PC-3 (cell line): ENCODE measurements around the gene KCNH1.

Experiments
- CTCF ChIP-seq: fragments of 300-600 bp; sonication (generic); conservative IDR thresholded peaks from 2 replicates; pipeline ENCODE4 v1.5.1; 2017; ENCODE audit warnings: antibody characterized with exemption, low read depth, mild to moderate bottlenecking, low read length
- EZH2phosphoT487 ChIP-seq: fragments of 300-600 bp; sonication (generic); IDR thresholded peaks from 2 replicates; pipeline ENCODE4 v1.6.1; 2018; ENCODE audit warnings: mild to moderate bottlenecking, antibody characterized with exemption, low read length, borderline replicate concordance

GRCh38 chr1:210702506-210702905 is 431.4 kb downstream of the KCNH1 start:
- TF ChIP-seq CTCF, result no peak
- TF ChIP-seq EZH2phosphoT487, result no peak
